ENCODE data around the gene NR1D2.

NR1D2 gene

DNA sequence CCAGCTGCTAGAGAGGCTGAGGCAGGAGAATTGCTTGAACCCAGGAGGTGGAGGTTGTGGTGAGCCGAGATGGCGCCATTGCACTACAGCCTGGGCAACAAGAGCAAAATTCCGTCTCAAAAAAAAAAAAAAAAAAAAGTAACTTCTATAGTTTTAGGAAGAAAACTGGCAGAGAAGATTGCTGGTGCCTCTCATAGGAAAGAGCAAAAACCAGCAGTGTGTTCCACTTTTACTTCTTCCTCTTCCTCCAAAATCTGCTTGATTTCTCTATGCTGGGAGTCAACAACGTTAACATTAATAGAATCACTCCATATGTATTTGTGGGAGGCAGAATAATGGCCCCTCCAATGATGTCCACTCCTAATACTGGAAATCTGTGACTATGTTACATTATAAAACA is 12.5 kb upstream of the NR1D2 start:
- no peak for DNase-seq (ENCODE audit: low read depth)
- no peak for TF ChIP-seq CTCF (conservative IDR thresholded peaks at IDR 0.05; ENCODE audit: low read depth, low read length)

GRCh38 chr3:23934253-23934652 is 10.8 kb upstream of the NR1D2 start:
- TF ChIP-seq CTCF (conservative IDR thresholded peaks at IDR 0.05; ENCODE audit: low read depth, low read length): no peak
- H3K4me3 ChIP-seq (ENCODE audit: low read depth, low read length): no peak overlapping the region
- no peak for DNase-seq (ENCODE audit: low read depth)

More for the DNA sequence above, 12.5 kb upstream of the NR1D2 start:
- no peak overlapping the region for H3K4me3 ChIP-seq (ENCODE audit: low read depth, low read length)

- DNase-seq (ENCODE audit: low read depth): no peak
- TF ChIP-seq CTCF (conservative IDR thresholded peaks at IDR 0.05; ENCODE audit: low read depth, low read length): no peak
- no peak overlapping the region for H3K4me3 ChIP-seq (ENCODE audit: low read depth, low read length)
Measured at GRCh38 chr3:23937296-23937695, 7.8 kb upstream of the NR1D2 start.

GRCh38 chr3:23938688-23939087 is 6.4 kb upstream of the NR1D2 start:
- no peak for TF ChIP-seq CTCF (conservative IDR thresholded peaks at IDR 0.05; ENCODE audit: low read depth, low read length)
- no peak overlapping the region for H3K4me3 ChIP-seq (ENCODE audit: low read depth, low read length)
- no peak for DNase-seq (ENCODE audit: low read depth)

DNA sequence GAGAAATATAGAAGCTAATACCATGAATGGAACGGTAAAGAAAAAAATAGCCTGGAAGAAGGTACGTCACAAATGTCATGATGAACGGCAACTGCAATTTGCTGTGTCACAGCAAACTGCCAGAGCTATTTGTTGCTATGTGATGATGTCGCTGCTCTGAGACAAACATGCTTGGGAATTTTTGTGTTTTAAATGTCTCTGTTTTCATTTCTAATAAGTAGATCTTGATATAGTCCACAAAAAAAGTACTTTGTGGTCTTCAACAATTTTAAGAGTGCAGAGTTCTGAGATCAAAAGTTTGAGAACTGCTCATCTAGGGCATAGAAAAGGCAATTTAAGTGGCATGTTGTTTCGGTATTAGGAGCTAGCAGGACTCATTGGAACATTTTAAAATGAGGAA is 4.3 kb upstream of the NR1D2 start:
- TF ChIP-seq CTCF (conservative IDR thresholded peaks at IDR 0.05; ENCODE audit: low read depth, low read length): no peak
- no peak overlapping the region for H3K4me3 ChIP-seq (ENCODE audit: low read depth, low read length)
- no peak for DNase-seq (ENCODE audit: low read depth)

DNA sequence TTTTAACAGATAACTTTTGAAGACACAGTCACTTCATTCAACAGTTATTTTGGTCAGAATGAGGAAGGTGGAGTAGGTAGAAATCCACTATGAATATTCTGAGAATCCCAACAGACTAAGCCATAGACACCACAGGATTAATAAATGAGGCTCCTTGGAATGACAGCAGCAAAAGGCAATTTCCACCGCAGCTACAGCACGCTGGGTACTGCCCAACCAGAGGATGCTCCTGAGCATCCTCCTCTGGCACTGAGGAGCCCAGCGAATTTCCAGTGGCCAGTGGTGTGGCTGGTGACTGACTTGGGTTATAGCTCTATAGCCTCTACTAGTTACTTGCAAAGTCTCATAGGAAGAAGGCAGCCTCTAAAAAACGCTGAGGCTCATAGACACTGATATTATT is 3.6 kb upstream of the NR1D2 start:
- no peak overlapping the region for H3K4me3 ChIP-seq (ENCODE audit: low read depth, low read length)
- DNase-seq (ENCODE audit: low read depth): no peak
- TF ChIP-seq CTCF (conservative IDR thresholded peaks at IDR 0.05; ENCODE audit: low read depth, low read length): no peak

- no peak for TF ChIP-seq CTCF (conservative IDR thresholded peaks at IDR 0.05; ENCODE audit: low read depth, low read length)
- H3K4me3 ChIP-seq (ENCODE audit: low read depth, low read length): no peak overlapping the region
- DNase-seq (ENCODE audit: low read depth): no peak
Measured at GRCh38 chr3:23942546-23942945, 2.5 kb upstream of the NR1D2 start.

All from choroid plexus epithelial cell (primary cell).